Duodenal mucosa (tissue), 2 donors: ENCODE data around the gene USP44.
"Not testable (repeated sequence)": the region's sequence is repeated elsewhere in the genome, so short reads cannot be mapped to it uniquely, and the experiment has no call there.

ENCODE experiments used
- H3K27ac ChIP-seq: one replicate; pipeline ENCODE4 v1.7.0; 2013; ENCODE audit warnings: low read depth, low read length
- H3K27me3 ChIP-seq, 2 donors: one replicate each; pipeline ENCODE4 v1.7.0; 2013; ENCODE audit warnings: low read length in 2 of 2, control low read depth in 1 of 2; ENCODE audit not compliant: insufficient read depth in 2 of 2, control insufficient read depth in 1 of 2
- H3K36me3 ChIP-seq, 2 donors: one replicate each; pipeline ENCODE4 v1.7.0; 2013; ENCODE audit warnings: low read length in 2 of 2, control low read depth in 1 of 2; ENCODE audit not compliant: insufficient read depth in 2 of 2, control insufficient read depth in 1 of 2
- H3K4me1 ChIP-seq, 2 donors: one replicate each; pipeline ENCODE4 v1.7.0; 2013; ENCODE audit warnings: low read length in 2 of 2, control low read depth in 1 of 2; ENCODE audit not compliant: insufficient read depth in 2 of 2, control insufficient read depth in 1 of 2
- H3K4me3 ChIP-seq, 2 donors: one replicate each; pipeline ENCODE4 v1.7.0; 2013; ENCODE audit warnings: low read length in 2 of 2, low read depth in 1 of 2
- H3K9ac ChIP-seq, 2 donors: one replicate each; pipeline ENCODE4 v1.7.0; 2013; ENCODE audit warnings: low read length in 2 of 2, low read depth in 1 of 2
- H3K9me3 ChIP-seq, 2 donors: one replicate each; pipeline ENCODE4 v1.7.0; 2013; ENCODE audit warnings: low read length in 2 of 2, control low read depth in 1 of 2; ENCODE audit not compliant: control insufficient read depth in 1 of 2

Gene USP44

GRCh38 chr12:95494888-95495287, 56.4 kb downstream of the USP44 start:
- Histone ChIP-seq H3K27me3 (no peaks in the 10 kb centered on the region), H3K4me1 (no peaks in the 10 kb centered on the region), H3K9me3 (no peaks in the 10 kb centered on the region), H3K36me3 (peaks cover 13 to 60% of the 10 kb centered on the region in 2 donors), H3K4me3 (no peak overlapping the region), H3K9ac (no peak overlapping the region), H3K27ac (no peak overlapping the region)

- Histone ChIP-seq H3K4me3 (no peak overlapping the region), H3K27me3 (no peaks in the 10 kb centered on the region), H3K9me3 (no peaks in the 10 kb centered on the region), H3K4me1 (no peaks in the 10 kb centered on the region), H3K36me3 (peaks cover 9 to 51% of the 10 kb centered on the region in 2 donors), H3K27ac (no peak overlapping the region), H3K9ac (no peak overlapping the region)
These were observed 58.8 kb downstream of the USP44 start for GRCh38 chr12:95492462-95492861.

- H3K9ac ChIP-seq = no peak overlapping the region
- H3K36me3 ChIP-seq = peaks cover 3 to 36% of the 10 kb centered on the region in 2 donors
- no peaks in the 10 kb centered on the region for H3K9me3 ChIP-seq
- peaks cover 0 to 6% of the 10 kb centered on the region in 2 donors for H3K4me1 ChIP-seq
- no peak overlapping the region for H3K4me3 ChIP-seq
- H3K27ac ChIP-seq = no peak overlapping the region
- no peaks in the 10 kb centered on the region for H3K27me3 ChIP-seq
These were observed 64.3 kb downstream of the USP44 start for GRCh38 chr12:95487024-95487423.

GRCh38 chr12:95484524-95484923, 66.8 kb downstream of the USP44 start:
- no peak overlapping the region for H3K9ac ChIP-seq
- no peak overlapping the region for H3K27ac ChIP-seq
- H3K27me3 ChIP-seq = no peaks in the 10 kb centered on the region
- H3K4me3 ChIP-seq = no peak overlapping the region
- peaks cover 0 to 13% of the 10 kb centered on the region in 2 donors for H3K4me1 ChIP-seq
- H3K9me3 ChIP-seq = no peaks in the 10 kb centered on the region
- peaks cover 0 to 33% of the 10 kb centered on the region in 2 donors for H3K36me3 ChIP-seq

GRCh38 chr12:95482564-95482963, 68.7 kb downstream of the USP44 start:
- H3K27ac ChIP-seq, H3K9me3 ChIP-seq, H3K27me3 ChIP-seq, H3K4me3 ChIP-seq, H3K9ac ChIP-seq: not testable (repeated sequence)
- peaks cover 0 to 13% of the 10 kb centered on the region in 2 donors for H3K4me1 ChIP-seq
- H3K36me3 ChIP-seq = peaks cover 5 to 36% of the 10 kb centered on the region in 2 donors

GRCh38 chr12:95481888-95482287, 69.4 kb downstream of the USP44 start:
- no peak overlapping the region for H3K4me3 ChIP-seq
- no peak overlapping the region for H3K27ac ChIP-seq
- no peaks in the 10 kb centered on the region for H3K27me3 ChIP-seq
- H3K36me3 ChIP-seq = peaks cover 5 to 38% of the 10 kb centered on the region in 2 donors
- H3K4me1 ChIP-seq = peaks cover 0 to 9% of the 10 kb centered on the region in 2 donors
- H3K9me3 ChIP-seq = no peaks in the 10 kb centered on the region
- H3K9ac ChIP-seq = no peak overlapping the region

- H3K27ac ChIP-seq = no peak overlapping the region
- no peak overlapping the region for H3K9ac ChIP-seq
- no peaks in the 10 kb centered on the region for H3K27me3 ChIP-seq
- H3K4me3 ChIP-seq = no peak overlapping the region
- peaks cover 5 to 39% of the 10 kb centered on the region in 2 donors for H3K36me3 ChIP-seq
- H3K9me3 ChIP-seq = no peaks in the 10 kb centered on the region
- peaks cover 0 to 7% of the 10 kb centered on the region in 2 donors for H3K4me1 ChIP-seq
These were observed 70.2 kb downstream of the USP44 start for GRCh38 chr12:95481072-95481471.

GRCh38 chr12:95480230-95480629, 71.0 kb downstream of the USP44 start:
- H3K9ac ChIP-seq = no peak overlapping the region
- H3K27ac ChIP-seq = no peak overlapping the region
- peaks cover 6 to 14% of the 10 kb centered on the region in 2 donors for H3K4me1 ChIP-seq
- H3K4me3 ChIP-seq = no peak overlapping the region
- H3K9me3 ChIP-seq = no peaks in the 10 kb centered on the region
- H3K36me3 ChIP-seq = peaks cover 5 to 39% of the 10 kb centered on the region in 2 donors
- no peaks in the 10 kb centered on the region for H3K27me3 ChIP-seq

- no peaks in the 10 kb centered on the region for H3K9me3 ChIP-seq
- peaks cover 5 to 20% of the 10 kb centered on the region in 2 donors for H3K36me3 ChIP-seq
- peak overlapping the region; percentile 95 to 98 for H3K9ac ChIP-seq
- H3K27ac ChIP-seq = no peak overlapping the region
- peaks cover 12 to 13% of the 10 kb centered on the region in 2 donors for H3K4me1 ChIP-seq
- peak overlapping the region; percentile 99 for H3K4me3 ChIP-seq
- no peaks in the 10 kb centered on the region for H3K27me3 ChIP-seq
These were observed 76.7 kb downstream of the USP44 start for GRCh38 chr12:95474660-95474958.

- Histone ChIP-seq H3K9ac (peak within 1 kb of the TSS; percentile 95 to 98), H3K4me1 (peaks cover 12 to 13% of the 10 kb centered on the region in 2 donors), H3K27me3 (no peaks in the 10 kb centered on the region), H3K27ac (peak within 1 kb of the TSS; percentile 91), H3K36me3 (peaks cover 5 to 20% of the 10 kb centered on the region in 2 donors), H3K9me3 (no peaks in the 10 kb centered on the region), H3K4me3 (peak within 1 kb of the TSS; percentile 99)
These were observed 77.2 kb downstream of the USP44 start, which contains the start of gene METAP2 for GRCh38 chr12:95473884-95474659. METAP2 (plus strand) TSS chr12:95474152; CDS start chr12:95474180, 28 bp downstream.
